Measurements from ENCODE around the gene POU2AF2. TPM values are rescaled to one million over a fixed set of nuclear protein-coding genes. Genes with fewer than 3 reads are reported as not detected.

POU2AF2 gene
- polyA plus RNA-seq, 6 donors from 2014 or later: not detected

DNA sequence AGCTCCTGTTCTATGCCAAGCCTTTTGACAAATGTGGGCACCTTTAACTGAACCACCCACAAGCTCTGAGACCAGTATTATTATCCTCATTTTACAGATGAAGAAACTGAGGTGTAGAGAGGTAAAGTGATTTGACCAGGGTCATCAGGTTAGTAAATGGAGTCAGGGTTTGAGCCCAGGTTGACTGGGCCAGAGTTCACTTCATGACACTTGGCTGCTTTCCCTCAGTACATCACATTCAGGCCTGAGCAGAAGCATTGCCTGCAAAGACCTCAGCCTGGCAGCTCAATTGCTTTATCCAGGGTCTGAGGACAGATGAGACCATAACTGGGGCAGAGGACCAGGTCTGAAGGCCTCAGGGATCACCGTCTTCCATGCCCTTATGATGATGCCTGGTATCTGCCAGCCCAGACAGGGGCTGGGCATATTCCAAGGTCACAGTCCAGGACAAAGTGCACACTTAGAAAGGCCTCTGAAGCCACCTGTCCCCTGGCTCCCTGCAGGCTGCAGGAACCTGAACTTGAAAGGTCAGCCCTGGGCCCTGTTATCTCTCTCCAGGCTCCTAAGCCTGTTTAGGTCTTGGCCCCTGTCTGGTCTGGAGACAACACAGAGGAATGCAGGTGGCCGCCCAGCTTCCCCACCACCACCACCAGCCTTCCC is 84.8 kb downstream of the POU2AF2 start:
- H3K36me3 Mint-ChIP-seq: peaks cover 4 to 15% of the 10 kb centered on the region in 2 donors
- no peaks in the 10 kb centered on the region for H3K27me3 Mint-ChIP-seq
- DNase-seq (no peak), ATAC-seq (ENCODE audit: low read depth in 2 of 2) (no peak)
- no peaks in the 10 kb centered on the region for H3K9me3 Mint-ChIP-seq
- H3K4me1 Mint-ChIP-seq: peaks cover 5 to 17% (median 9%) of the 10 kb centered on the region in 3 donors
- no peak overlapping the region for H3K27ac Mint-ChIP-seq
- no peak overlapping the region for H3K4me3 Mint-ChIP-seq

DNA sequence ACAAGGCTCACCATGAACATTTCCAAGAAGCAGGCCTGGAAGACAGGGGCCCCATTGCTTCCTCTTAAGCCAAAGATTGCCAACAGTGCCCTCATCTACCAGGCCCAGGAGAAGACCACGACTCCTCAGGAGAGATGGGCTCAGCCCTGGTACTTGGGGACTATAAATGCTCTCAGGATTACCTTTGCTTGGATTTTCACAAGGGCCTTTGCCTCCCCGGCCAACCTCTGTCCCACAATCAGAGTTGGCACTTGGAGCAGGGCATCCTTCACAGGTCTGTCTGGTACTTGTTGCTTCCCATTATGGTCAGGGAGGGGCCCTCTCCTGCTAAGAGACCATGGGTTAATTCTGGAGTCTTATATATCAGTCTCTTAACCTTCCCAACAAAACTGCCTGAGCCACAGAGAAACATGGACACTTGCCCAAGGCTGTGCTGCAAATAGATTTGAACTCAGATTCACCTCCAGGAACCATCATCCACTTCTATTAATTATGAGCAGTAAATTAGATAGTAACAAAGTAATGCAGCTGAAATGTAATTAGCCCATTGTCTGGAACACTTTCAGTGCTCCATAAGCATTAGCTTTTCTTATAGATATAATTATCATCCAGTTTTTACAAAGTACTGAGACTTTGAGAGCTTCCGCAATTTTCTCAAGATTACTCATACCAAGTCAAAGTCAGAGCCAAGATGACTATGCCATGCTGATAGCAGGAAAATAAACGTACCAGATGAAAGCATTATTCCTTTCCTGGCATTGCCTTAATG is 86.4 kb downstream of the POU2AF2 start:
- Mint-ChIP-seq H3K9me3 (no peaks in the 10 kb centered on the region), H3K27me3 (no peaks in the 10 kb centered on the region), H3K36me3 (peaks cover 4 to 10% of the 10 kb centered on the region in 2 donors), H3K27ac (peak overlapping the region in 2 of 6 donors; percentile 37 to 41), H3K4me1 (peaks cover 0 to 13% (median 7%) of the 10 kb centered on the region in 3 donors), H3K4me3 (no peak overlapping the region)
- no peak for ATAC-seq (ENCODE audit: low read depth in 2 of 2)
- no peak for DNase-seq

DNA sequence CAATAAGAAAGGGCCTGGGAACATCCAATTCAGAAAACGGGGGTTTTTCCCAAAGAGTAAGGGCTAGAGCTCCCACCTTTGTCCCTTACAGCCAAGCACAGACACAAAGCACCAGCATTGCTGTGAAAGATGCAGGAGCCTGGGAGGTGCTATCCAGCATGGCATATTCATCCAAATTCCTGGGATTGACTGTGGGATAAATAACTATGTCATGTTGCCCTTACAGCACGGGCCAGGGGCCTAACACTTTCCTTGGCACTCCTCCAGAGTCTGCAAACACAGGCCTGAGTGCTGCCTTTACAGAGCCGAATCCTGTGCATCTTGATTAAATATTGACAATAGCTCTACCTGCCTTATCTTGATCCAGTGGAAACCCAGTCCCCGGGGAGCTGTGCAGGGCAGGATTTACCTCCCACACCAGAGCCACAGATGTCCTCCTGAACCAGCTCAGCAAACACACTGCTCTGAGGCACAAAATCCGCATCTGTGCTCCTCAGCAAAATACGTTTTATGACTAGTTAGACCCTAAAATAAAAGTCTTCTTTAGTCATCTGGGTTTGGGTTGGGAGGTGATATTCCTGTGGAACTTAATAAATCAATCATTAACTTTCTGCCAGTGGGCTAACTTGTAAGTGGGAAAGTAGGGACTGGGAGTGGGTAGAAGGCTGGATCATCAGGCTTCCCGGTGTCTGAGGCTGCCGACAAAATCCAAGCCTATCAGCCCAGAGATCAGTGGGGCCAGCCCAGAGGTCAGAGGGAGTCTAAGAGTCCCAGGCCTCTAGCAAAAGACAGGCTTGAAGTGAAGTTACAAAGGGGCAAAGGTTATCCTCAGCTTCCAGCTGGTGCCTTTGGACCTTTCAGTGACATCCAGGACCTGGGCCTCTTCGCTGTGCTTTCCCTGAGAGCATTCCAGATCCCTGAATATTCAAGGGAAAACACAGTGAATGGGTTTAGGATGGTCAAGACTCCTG is 89.3 kb downstream of the POU2AF2 start:
- H3K9me3 Mint-ChIP-seq: peaks cover 4 to 6% (median 5%) of the 10 kb centered on the region in 7 donors
- H3K4me3 Mint-ChIP-seq: no peak overlapping the region
- H3K27ac Mint-ChIP-seq: peak overlapping the region in 2 of 6 donors; percentile 18 to 43
- no peaks in the 10 kb centered on the region for H3K27me3 Mint-ChIP-seq
- peaks cover 5 to 21% of the 10 kb centered on the region in 2 donors for H3K36me3 Mint-ChIP-seq
- no peak for DNase-seq
- H3K4me1 Mint-ChIP-seq: peaks cover 0 to 14% (median 9%) of the 10 kb centered on the region in 3 donors
- no peak for ATAC-seq (ENCODE audit: low read depth in 2 of 2)

DNA sequence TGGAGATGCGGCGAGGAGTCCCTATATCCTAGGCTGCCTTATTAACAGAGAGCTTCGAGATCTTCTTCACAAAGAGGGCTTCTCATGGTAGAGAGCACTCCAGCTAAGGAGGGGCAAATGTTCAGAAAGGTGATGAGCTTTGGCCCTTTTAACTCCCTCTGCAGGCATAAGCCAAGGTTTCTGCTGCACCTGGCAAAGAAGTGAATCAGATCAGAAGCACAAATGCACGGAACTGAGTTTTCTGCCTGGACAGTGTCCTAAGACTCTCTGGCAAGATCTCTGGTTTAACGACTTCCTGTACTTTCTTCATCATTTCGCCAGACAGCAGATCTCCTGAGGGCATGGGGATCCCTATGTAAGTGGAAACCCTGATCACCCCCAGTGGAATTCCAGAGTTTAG is 90.0 kb downstream of the POU2AF2 start:
- no peaks in the 10 kb centered on the region for H3K27me3 Mint-ChIP-seq
- DNase-seq (no peak), ATAC-seq (ENCODE audit: low read depth in 2 of 2) (no peak)
- H3K36me3 Mint-ChIP-seq: peaks cover 5 to 22% of the 10 kb centered on the region in 2 donors
- no peak overlapping the region for H3K4me3 Mint-ChIP-seq
- H3K4me1 Mint-ChIP-seq: peaks cover 0 to 14% (median 9%) of the 10 kb centered on the region in 3 donors
- no peak overlapping the region for H3K27ac Mint-ChIP-seq
- H3K9me3 Mint-ChIP-seq: peaks cover 4 to 9% (median 6%) of the 10 kb centered on the region in 7 donors

Other genes starting within 250 kb of the POU2AF2 start
- under 1 TPM in 1 of 6 donors, not detected in 5; 0.77 TPM for gene POU2AF3, start 52.8 kb downstream of the POU2AF2 start, polyA plus RNA-seq (ENCODE audit: low read depth in 6 of 6)
- 100 to 1,000 TPM in 2 of 6 donors, 10 to 100 TPM in 4; 63.6 to 114 (median 89.3) TPM for gene POU2AF1, start 133.6 kb downstream of the POU2AF2 start, polyA plus RNA-seq (ENCODE audit: low read depth in 6 of 6)